OCI-LY7 (cell line): ENCODE results near the gene DMD. TPM values are rescaled to one million over a fixed set of nuclear protein-coding genes. Genes with fewer than 3 reads are reported as not detected.

Experiments
- BruUV-seq: library from RNA; stranded (reverse); fragments of 400-500 nt; replicated peaks from 2 replicates; lab custom pipeline; 2021; lab: Mats Ljungman, UMichigan
- CTCF ChIA-PET: fragments of 300-600 bp; sonication (Branson Sonifier 250); formaldehyde crosslinking; loops from one replicate; lab custom pipeline; 2022; ENCODE audit warnings: antibody characterized with exemption; ENCODE audit not compliant: unreplicated experiment; lab: Charles Lee
- POLR2A ChIA-PET: fragments of 300-600 bp; sonication (Branson Sonifier 250); formaldehyde crosslinking; loops from one replicate; lab custom pipeline; 2022; ENCODE audit warnings: antibody characterized with exemption; lab: Charles Lee
- DNase-seq: peaks from one replicate; pipeline ENCODE4 v3.0.0-alpha.2; 2015; ENCODE audit warnings: low spot score
- H2AFZ ChIP-seq: fragments of 200-600 bp; sonication (generic), shearing (Covaris generic); 2 replicates; pipeline ENCODE4 v1.6.1; 2014; ENCODE audit warnings: mild to moderate bottlenecking, antibody characterized with exemption, low read length, moderate library complexity
- H3K27ac ChIP-seq: fragments of 200-600 bp; sonication (generic); 2 replicates; pipeline ENCODE4 v1.5.1; 2014; ENCODE audit warnings: mixed run types, low read depth, mild to moderate bottlenecking, moderate library complexity, low read length, inconsistent platforms; ENCODE audit not compliant: poor library complexity, severe bottlenecking
- H3K36me3 ChIP-seq: fragments of 200-600 bp; sonication (generic); 2 replicates; pipeline ENCODE4 v1.6.1; 2014; ENCODE audit warnings: mild to moderate bottlenecking, antibody characterized with exemption, low read length, moderate library complexity, mixed read lengths; ENCODE audit not compliant: insufficient read depth
- H3K4me1 ChIP-seq: fragments of 200-600 bp; sonication (generic); 2 replicates; pipeline ENCODE4 v1.5.1; 2014; ENCODE audit warnings: mild to moderate bottlenecking, low read length; ENCODE audit not compliant: insufficient read depth, poor library complexity, severe bottlenecking
- H3K4me2 ChIP-seq: fragments of 200-600 bp; sonication (generic); 2 replicates; pipeline ENCODE4 v1.6.1; 2014; ENCODE audit warnings: mild to moderate bottlenecking, low read length
- H3K4me3 ChIP-seq: fragments of 200-600 bp; sonication (generic); 2 replicates; pipeline ENCODE4 v1.5.1; 2014; ENCODE audit warnings: mild to moderate bottlenecking, low read depth, low read length; ENCODE audit not compliant: poor library complexity, severe bottlenecking
- H3K79me2 ChIP-seq: fragments of 200-600 bp; sonication (generic); 2 replicates; pipeline ENCODE4 v1.6.1; 2016; ENCODE audit warnings: low read depth, mild to moderate bottlenecking, low read length, moderate library complexity, mixed read lengths; ENCODE audit not compliant: insufficient read depth
- H3K9me2 ChIP-seq: fragments of 200-600 bp; sonication (generic); 2 replicates; pipeline ENCODE4 v1.6.1; 2016; ENCODE audit warnings: mild to moderate bottlenecking, low read length, mixed read lengths; ENCODE audit not compliant: insufficient read depth
- H3K9me3 ChIP-seq: fragments of 200-600 bp; sonication (generic); 2 replicates; pipeline ENCODE4 v1.6.1; 2014; ENCODE audit warnings: mild to moderate bottlenecking, mixed run types, low read length, mixed read lengths
- H4K20me1 ChIP-seq: fragments of 200-600 bp; sonication (generic); 2 replicates; pipeline ENCODE4 v1.6.1; 2014; ENCODE audit warnings: mild to moderate bottlenecking, antibody characterized with exemption, low read length, moderate library complexity, mixed read lengths; ENCODE audit not compliant: insufficient read depth
- EZH2phosphoT487 ChIP-seq: fragments of 200-600 bp; sonication (generic); IDR thresholded peaks from 2 replicates; pipeline ENCODE4 v1.6.1; 2018; ENCODE audit warnings: low read depth, borderline replicate concordance, mild to moderate bottlenecking, mixed run types, antibody characterized with exemption, low read length, moderate library complexity, mixed read lengths
- intact Hi-C: fragments of 100-400 bp; cut with micrococcal nuclease; formaldehyde crosslinking; loops from one replicate; pipeline ENCODE4 v1.10.0; 2022; ENCODE audit not compliant: unreplicated experiment
- total RNA-seq, 2 experiments: library from RNA; depleted of rRNA in 1 of 2; stranded (reverse); fragments of >200 nt in 1 of 2; shearing (Covaris generic) in 1 of 2; gene quantifications; 2 replicates each; pipeline ENCODE4 v1.2.3, GENCODE V29; 2014 to 2022
- TF ChIP-seq, protein P1 (sequence below): fragments of 200-600 bp; sonication (generic); conservative IDR thresholded peaks from 2 replicates; pipeline ENCODE4 v1.5.1; 2014; ENCODE audit warnings: mild to moderate bottlenecking, antibody characterized with exemption, low read length, moderate library complexity, mixed read lengths

The DMD gene
- total RNA-seq, 2 experiments from 2014 or later: 20.5 to 61.4 TPM

DNA sequence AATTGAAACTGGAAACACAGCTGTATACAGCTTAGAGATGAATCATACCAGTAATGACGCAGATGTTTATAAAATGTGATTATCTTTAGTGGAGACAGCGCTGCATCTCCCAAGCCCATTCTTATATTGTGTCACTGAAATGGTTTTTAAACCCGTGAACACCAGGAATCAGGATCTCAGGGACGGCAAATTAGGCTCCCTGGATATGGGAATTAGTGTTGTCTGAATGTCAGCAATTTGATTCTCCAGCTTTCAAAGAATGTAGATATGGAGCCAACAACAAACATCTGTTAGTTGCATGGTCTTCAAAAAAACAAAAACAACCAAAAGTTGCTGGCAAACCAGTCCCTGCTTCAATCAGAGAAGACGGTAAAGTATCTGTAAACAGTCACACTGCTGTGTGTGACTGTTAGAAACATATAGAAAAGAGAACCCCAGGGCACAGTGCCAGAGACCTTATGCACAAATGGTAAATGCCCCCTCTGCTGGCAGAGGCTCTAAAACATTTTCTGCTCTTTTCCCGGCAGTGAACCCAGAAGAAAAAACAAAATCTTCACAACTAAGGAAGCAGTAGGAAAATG, 1787.7 kb downstream of the DMD start:
- Histone ChIP-seq H2AFZ (no peak overlapping the region), H3K9me3 (no peaks in the 10 kb centered on the region), H3K4me2 (no peak overlapping the region), H3K9me2 (no peaks in the 10 kb centered on the region), H3K4me3 (no peak overlapping the region), H3K36me3 (no peaks in the 10 kb centered on the region), H4K20me1 (no peaks in the 10 kb centered on the region), H3K79me2 (no peaks in the 10 kb centered on the region), H3K27ac (no peak overlapping the region), H3K4me1 (no peaks in the 10 kb centered on the region)
- ChIA-PET CTCF (interaction anchor here (1.1 kb wide), 1 partner anchor 385 kb away, joined by 4 read pairs; no protein-coding TSS in a partner anchor), POLR2A (interaction anchor here (0.6 to 1.4 kb wide), 4 partner anchors 99 to 384 kb away, joined by 3 to 4 read pairs (median 4); no protein-coding TSS in a partner anchor)
- intact Hi-C loops: loop anchor here (1.0 to 10.0 kb wide), 5 partner anchors 101 to 386 kb away; no protein-coding TSS in a partner anchor
- DNase-seq: peak; percentile 32
- TF ChIP-seq EZH2phosphoT487: no peak
- TF ChIP-seq, protein P1, sequence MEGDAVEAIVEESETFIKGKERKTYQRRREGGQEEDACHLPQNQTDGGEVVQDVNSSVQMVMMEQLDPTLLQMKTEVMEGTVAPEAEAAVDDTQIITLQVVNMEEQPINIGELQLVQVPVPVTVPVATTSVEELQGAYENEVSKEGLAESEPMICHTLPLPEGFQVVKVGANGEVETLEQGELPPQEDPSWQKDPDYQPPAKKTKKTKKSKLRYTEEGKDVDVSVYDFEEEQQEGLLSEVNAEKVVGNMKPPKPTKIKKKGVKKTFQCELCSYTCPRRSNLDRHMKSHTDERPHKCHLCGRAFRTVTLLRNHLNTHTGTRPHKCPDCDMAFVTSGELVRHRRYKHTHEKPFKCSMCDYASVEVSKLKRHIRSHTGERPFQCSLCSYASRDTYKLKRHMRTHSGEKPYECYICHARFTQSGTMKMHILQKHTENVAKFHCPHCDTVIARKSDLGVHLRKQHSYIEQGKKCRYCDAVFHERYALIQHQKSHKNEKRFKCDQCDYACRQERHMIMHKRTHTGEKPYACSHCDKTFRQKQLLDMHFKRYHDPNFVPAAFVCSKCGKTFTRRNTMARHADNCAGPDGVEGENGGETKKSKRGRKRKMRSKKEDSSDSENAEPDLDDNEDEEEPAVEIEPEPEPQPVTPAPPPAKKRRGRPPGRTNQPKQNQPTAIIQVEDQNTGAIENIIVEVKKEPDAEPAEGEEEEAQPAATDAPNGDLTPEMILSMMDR: peak; percentile 64
- BruUV-seq: no TSS peak

GRCh38 chrX:31421441-31421840, 1789.9 kb downstream of the DMD start:
- BruUV-seq: no TSS peak
- no peaks in the 10 kb centered on the region for H3K4me1 ChIP-seq
- H3K27ac ChIP-seq: no peak overlapping the region
- H3K9me3 ChIP-seq: no peaks in the 10 kb centered on the region
- H2AFZ ChIP-seq: no peak overlapping the region
- CTCF ChIA-PET: interaction anchor here (0.6 kb wide), 1 partner anchor 71 kb away, joined by 3 read pairs; no protein-coding TSS in a partner anchor
- POLR2A ChIA-PET: no interaction called here
- DNase-seq: no peak
- no peak overlapping the region for H3K4me2 ChIP-seq
- no peak overlapping the region for H3K4me3 ChIP-seq
- no peaks in the 10 kb centered on the region for H3K36me3 ChIP-seq
- no peaks in the 10 kb centered on the region for H3K9me2 ChIP-seq
- intact Hi-C loops: loop anchor here (5.0 to 10.0 kb wide), 3 partner anchors 99 to 233 kb away; no protein-coding TSS in a partner anchor
- H3K79me2 ChIP-seq: no peaks in the 10 kb centered on the region
- TF ChIP-seq EZH2phosphoT487: no peak
- TF ChIP-seq, protein P1: no peak
- H4K20me1 ChIP-seq: no peaks in the 10 kb centered on the region

- H3K9me3 ChIP-seq: no peaks in the 10 kb centered on the region
- no peaks in the 10 kb centered on the region for H3K36me3 ChIP-seq
- DNase-seq: no peak
- no TSS peak for BruUV-seq
- H3K4me3 ChIP-seq: no peak overlapping the region
- CTCF ChIA-PET: no interaction called here
- POLR2A ChIA-PET: no interaction called here
- intact Hi-C loops: loop anchor here (5.0 to 10.0 kb wide), 3 partner anchors 98 to 234 kb away; no protein-coding TSS in a partner anchor
- no peak overlapping the region for H2AFZ ChIP-seq
- H3K9me2 ChIP-seq: no peaks in the 10 kb centered on the region
- H3K27ac ChIP-seq: no peak overlapping the region
- TF ChIP-seq, protein P1: no peak
- TF ChIP-seq EZH2phosphoT487: no peak
- no peak overlapping the region for H3K4me2 ChIP-seq
- no peaks in the 10 kb centered on the region for H4K20me1 ChIP-seq
- H3K79me2 ChIP-seq: no peaks in the 10 kb centered on the region
- no peaks in the 10 kb centered on the region for H3K4me1 ChIP-seq
These were observed 1790.6 kb downstream of the DMD start for GRCh38 chrX:31420711-31421151.
